ENCODE data around the gene ITPRIPL2.

The ITPRIPL2 gene

DNA sequence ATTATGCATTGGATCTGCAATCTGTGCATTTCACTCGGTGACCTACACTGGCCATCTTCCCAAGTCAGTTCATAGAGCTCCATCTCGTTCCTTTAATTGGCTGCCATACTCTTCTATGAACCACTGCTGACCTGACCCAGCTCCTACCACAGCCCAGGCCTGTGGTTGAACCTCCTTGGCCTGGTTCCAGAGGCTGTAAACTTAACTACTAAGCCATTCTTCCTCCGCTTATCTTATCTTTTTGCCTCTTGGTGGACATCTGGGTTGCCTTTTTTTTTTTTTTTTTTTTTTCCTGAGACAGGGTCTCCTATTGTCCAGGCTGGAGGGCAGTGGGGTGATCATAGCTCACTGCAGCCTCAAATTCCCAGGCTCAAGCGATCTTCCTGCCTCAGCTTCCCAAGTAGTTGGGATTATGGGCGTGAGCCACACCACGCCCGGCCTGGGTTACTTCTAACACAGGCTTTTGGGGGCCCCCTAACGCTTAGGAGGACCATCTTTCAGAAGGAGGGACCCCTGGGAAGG is 28.0 kb upstream of the ITPRIPL2 start:
- peak; percentile 44 for DNase-seq (ENCODE audit: low read depth)
- TF ChIP-seq, protein P1, sequence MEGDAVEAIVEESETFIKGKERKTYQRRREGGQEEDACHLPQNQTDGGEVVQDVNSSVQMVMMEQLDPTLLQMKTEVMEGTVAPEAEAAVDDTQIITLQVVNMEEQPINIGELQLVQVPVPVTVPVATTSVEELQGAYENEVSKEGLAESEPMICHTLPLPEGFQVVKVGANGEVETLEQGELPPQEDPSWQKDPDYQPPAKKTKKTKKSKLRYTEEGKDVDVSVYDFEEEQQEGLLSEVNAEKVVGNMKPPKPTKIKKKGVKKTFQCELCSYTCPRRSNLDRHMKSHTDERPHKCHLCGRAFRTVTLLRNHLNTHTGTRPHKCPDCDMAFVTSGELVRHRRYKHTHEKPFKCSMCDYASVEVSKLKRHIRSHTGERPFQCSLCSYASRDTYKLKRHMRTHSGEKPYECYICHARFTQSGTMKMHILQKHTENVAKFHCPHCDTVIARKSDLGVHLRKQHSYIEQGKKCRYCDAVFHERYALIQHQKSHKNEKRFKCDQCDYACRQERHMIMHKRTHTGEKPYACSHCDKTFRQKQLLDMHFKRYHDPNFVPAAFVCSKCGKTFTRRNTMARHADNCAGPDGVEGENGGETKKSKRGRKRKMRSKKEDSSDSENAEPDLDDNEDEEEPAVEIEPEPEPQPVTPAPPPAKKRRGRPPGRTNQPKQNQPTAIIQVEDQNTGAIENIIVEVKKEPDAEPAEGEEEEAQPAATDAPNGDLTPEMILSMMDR (conservative IDR thresholded peaks at IDR 0.05; ENCODE audit: control insufficient read depth, insufficient read depth, low read depth, low read length) = no peak
- H3K4me3 ChIP-seq (ENCODE audit: control insufficient read depth, low read depth, low read length) = no peak overlapping the region

DNA sequence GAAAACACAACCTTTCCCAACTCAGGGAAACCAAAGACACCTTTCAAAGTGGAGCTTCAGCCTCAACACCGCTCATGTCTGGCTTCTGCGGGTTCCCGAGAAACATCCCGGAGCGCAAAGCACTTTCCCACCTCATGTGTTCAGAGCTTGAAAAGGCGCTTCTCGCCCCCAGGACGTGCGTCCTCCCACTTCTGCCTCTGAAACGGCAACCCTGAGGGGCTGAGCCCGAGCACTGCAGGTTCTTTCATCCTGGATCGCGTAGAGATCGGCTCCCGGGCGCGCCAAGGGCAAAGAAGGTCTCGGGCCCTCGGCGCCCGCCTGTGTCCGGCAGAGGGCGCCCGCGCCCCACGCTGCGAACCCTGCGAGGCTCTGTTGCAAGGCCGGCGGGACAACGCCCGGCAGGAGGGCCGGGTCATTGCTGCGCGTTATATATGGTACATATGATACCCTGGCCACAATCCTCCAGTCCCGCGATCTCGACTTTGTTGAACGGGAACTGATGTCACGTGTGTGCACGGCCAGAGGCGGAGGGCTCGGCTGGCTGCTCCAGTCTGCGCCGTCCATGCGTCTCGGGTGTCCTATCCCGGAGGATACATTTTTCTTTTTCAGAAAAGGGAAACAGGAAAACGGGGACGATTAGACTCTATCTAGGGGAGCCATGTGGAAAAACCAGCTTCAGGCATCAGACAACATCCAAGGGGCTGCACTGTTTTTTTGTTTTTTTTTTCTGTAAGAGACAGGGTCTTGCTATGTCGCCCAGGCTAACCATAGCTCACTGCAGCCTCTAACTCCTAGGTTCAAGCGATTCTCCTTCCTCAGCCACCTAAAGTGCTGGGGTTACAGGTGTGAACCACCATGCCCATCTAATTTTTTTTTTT is 27.2 kb upstream of the ITPRIPL2 start:
- peak overlapping the region; percentile 58 for H3K4me3 ChIP-seq (ENCODE audit: control insufficient read depth, low read depth, low read length)
- TF ChIP-seq, protein P1 (conservative IDR thresholded peaks at IDR 0.05; ENCODE audit: control insufficient read depth, insufficient read depth, low read depth, low read length) = peak; percentile 71
- DNase-seq (ENCODE audit: low read depth) = peak; percentile 94

DNA sequence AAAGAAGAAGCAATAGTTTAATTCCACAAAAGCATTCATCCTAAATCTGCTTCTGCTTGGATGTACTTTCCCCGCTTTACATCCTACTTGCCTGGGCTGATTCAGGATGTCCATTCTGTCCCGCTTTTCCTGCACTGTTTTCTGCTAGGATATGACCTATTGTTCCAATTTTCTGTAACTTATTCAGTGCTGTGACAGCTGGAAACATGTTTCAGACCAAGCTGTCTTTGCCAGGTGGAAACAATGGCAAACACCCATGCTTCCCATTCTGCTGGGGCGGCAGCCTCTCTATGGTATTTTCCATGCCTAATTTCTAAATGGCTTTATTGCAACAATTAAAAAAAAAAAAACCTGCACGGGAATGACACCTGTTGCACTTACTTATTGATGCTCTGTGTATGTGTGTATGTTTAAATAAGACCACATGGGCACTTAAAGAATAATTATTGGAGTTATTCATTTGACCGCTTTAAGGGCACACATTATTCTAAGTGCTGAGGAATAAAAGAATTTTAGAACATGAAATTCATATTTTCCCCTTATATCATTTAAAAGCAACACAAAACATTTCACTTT is 25.3 kb upstream of the ITPRIPL2 start:
- TF ChIP-seq, protein P1 (conservative IDR thresholded peaks at IDR 0.05; ENCODE audit: control insufficient read depth, insufficient read depth, low read depth, low read length) = no peak
- no peak for DNase-seq (ENCODE audit: low read depth)

DNA sequence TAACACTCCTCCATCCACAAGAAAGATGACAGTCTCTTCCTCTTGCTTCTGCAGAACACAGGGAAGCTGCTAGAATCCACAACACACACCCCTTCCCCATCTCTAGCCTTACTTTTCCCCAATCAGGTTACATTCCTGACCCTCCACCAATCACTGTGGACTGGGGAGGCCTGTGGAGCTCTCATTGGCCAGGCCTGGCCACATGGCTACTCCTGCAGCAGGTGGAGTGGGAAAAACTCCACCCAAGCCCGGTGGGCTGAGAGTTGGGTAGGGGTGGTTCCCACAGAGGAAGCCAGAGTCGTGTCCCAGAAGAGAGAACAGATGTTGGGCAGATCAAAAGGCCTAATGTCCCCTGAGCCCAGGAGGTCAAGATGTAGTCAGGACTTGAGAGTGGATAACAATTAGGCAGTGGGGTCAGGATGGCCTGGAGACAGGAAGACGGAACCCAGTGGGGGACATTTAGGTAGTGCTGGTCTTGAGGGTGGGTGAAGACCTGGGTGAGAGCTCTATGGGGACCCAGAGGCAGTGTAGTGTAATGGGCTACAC is 24.3 kb upstream of the ITPRIPL2 start:
- TF ChIP-seq, protein P1 (conservative IDR thresholded peaks at IDR 0.05; ENCODE audit: control insufficient read depth, insufficient read depth, low read depth, low read length) = no peak
- DNase-seq (ENCODE audit: low read depth) = no peak
- H3K4me3 ChIP-seq (ENCODE audit: control insufficient read depth, low read depth, low read length) = no peak overlapping the region

More for the DNA sequence above, 25.3 kb upstream of the ITPRIPL2 start:
- no peak overlapping the region for H3K4me3 ChIP-seq (ENCODE audit: control insufficient read depth, low read depth, low read length)

DNA sequence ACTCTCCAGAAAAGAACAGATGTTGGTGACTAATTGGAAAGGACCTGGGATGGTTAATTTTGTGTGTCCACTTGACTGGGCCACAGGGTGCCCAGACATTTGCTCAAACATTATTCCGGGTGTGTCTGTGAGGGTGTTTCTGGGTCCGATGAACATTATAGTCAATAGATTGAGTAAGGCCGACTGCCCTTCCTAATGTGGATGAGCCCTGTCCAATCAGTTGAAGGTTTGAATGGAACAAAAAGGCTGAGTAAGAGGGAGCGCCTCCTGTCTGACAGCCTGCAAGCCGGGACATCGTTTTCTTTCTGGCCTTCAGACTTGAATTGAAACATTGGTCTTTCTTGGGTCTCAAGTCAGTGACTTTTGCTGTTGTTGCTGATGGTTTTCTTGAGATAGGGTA is 22.8 kb upstream of the ITPRIPL2 start:
- DNase-seq (ENCODE audit: low read depth) = no peak
- no peak overlapping the region for H3K4me3 ChIP-seq (ENCODE audit: control insufficient read depth, low read depth, low read length)
- TF ChIP-seq, protein P1 (conservative IDR thresholded peaks at IDR 0.05; ENCODE audit: control insufficient read depth, insufficient read depth, low read depth, low read length) = no peak

DNA sequence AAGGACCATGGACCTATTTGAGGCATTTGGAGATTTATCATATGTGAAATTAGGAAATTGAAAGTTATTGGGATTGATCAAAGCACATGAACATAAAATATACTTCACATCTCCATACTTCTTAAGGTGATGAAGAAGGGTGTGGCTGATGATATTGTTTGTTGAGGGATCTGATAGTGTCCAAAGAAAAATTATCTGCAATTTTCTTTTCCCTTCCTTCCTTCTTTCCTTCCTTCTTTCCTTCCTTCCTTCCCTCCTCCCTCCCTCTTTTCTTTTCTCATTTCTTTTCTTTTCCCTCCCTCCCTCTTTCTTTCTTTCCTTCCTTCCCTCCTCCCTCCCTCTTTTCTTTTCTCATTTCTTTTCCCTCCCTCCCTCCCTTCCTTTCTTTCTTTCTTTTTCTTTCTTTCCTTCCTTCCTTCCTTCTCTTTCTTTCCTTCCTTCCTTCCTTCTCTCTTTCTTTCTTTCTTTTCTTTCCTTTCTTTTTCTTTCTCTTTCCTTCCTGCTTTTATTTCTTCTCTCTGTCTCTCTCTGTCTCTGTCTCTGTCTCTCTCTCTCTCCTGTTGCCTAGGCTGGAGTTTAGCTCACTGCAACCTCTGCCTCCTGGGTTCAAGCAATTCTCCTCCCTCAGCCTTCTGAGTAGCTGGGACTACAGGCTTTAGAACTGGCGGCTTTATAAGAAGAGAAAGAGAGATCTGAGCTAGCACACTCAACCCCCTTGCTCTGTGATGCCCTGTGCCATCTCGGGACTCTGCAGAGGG is 20.9 kb upstream of the ITPRIPL2 start:
- TF ChIP-seq, protein P1 (conservative IDR thresholded peaks at IDR 0.05; ENCODE audit: control insufficient read depth, insufficient read depth, low read depth, low read length) = no peak
- no peak overlapping the region for H3K4me3 ChIP-seq (ENCODE audit: control insufficient read depth, low read depth, low read length)
- no peak for DNase-seq (ENCODE audit: low read depth)

Measured in fibroblast of mammary gland (primary cell).